Hepatocyte (in vitro differentiated cells): ENCODE results near the gene SV2C.

Experiments used
- EZH2 ChIP-seq: fragments of 200-600 bp; sonication (generic); IDR thresholded peaks from 2 replicates; pipeline ENCODE4 v1.6.1; 2016; ENCODE audit warnings: antibody characterized with exemption, mild to moderate bottlenecking, borderline replicate concordance
- TF ChIP-seq, protein P1 (sequence below): fragments of 200-600 bp; sonication (generic); IDR thresholded peaks from 2 replicates; pipeline ENCODE4 v1.5.1; 2016; ENCODE audit warnings: antibody characterized with exemption, mild to moderate bottlenecking; ENCODE audit not compliant: poor library complexity

DNA sequence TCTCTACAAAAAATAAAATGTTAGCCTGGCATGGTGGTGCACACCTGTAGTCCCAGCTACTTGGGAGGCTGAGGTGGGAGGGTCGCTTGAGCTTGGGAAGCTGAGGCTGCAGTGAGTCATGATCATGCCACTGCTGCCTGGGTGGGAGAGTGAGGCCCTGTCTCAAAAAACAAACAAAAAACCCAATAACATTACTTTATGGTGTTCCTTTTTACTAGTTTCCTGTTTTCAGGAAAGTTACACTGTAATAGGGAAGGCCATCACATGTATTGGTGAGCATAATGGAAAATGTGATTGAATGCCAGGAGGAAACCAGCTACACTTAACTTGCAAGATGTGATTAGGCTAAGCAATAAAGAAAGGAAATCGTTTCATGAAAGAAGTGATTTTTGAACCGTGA lies 42.7 kb downstream of the SV2C start:
- TF ChIP-seq, protein P1, sequence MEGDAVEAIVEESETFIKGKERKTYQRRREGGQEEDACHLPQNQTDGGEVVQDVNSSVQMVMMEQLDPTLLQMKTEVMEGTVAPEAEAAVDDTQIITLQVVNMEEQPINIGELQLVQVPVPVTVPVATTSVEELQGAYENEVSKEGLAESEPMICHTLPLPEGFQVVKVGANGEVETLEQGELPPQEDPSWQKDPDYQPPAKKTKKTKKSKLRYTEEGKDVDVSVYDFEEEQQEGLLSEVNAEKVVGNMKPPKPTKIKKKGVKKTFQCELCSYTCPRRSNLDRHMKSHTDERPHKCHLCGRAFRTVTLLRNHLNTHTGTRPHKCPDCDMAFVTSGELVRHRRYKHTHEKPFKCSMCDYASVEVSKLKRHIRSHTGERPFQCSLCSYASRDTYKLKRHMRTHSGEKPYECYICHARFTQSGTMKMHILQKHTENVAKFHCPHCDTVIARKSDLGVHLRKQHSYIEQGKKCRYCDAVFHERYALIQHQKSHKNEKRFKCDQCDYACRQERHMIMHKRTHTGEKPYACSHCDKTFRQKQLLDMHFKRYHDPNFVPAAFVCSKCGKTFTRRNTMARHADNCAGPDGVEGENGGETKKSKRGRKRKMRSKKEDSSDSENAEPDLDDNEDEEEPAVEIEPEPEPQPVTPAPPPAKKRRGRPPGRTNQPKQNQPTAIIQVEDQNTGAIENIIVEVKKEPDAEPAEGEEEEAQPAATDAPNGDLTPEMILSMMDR = no peak
- TF ChIP-seq EZH2 = no peak
